Neural cell (in vitro differentiated cells): ENCODE measurements around the gene COBL. TPM values are rescaled to one million over a fixed set of nuclear protein-coding genes. Genes with fewer than 3 reads are reported as not detected.

ENCODE experiments used
- H2AFZ ChIP-seq: fragments of 200-600, 300-800 bp; sonication (generic), shearing (Covaris generic); 2 replicates; pipeline ENCODE4 v1.6.0; 2014; ENCODE audit warnings: low read depth, mild to moderate bottlenecking, antibody characterized with exemption, low read length, moderate library complexity
- H3F3A ChIP-seq: fragments of 200-600 bp; shearing (Covaris generic); 2 replicates; pipeline ENCODE4 v1.6.1; 2016; ENCODE audit warnings: mild to moderate bottlenecking, moderate library complexity, mixed read lengths, antibody characterized with exemption, low read length; ENCODE audit not compliant: insufficient read depth, poor library complexity, severe bottlenecking
- H3K27ac ChIP-seq: fragments of 200-600, 300-800 bp; sonication (generic), shearing (Covaris generic); 2 replicates; pipeline ENCODE4 v1.5.1; 2014; ENCODE audit warnings: mild to moderate bottlenecking, low read length, moderate library complexity
- H3K27me3 ChIP-seq: fragments of 300-800, 200-600 bp; sonication (generic), shearing (Covaris generic); 2 replicates; pipeline ENCODE4 v1.6.0; 2014; ENCODE audit warnings: mild to moderate bottlenecking, low read depth, low read length, moderate library complexity; ENCODE audit not compliant: insufficient read depth
- H3K36me3 ChIP-seq: fragments of 300-800, 200-600 bp; sonication (generic), shearing (Covaris generic); 2 replicates; pipeline ENCODE4 v1.5.1; 2014; ENCODE audit warnings: mild to moderate bottlenecking, antibody characterized with exemption, low read length, moderate library complexity; ENCODE audit not compliant: insufficient read depth
- H3K4me2 ChIP-seq: fragments of 300-800, 200-600 bp; sonication (generic), shearing (Covaris generic); 2 replicates; pipeline ENCODE4 v1.6.0; 2014; ENCODE audit warnings: mild to moderate bottlenecking, low read length
- H3K4me3 ChIP-seq: fragments of 300-800, 200-600 bp; sonication (generic), shearing (Covaris generic); 2 replicates; pipeline ENCODE4 v1.5.1; 2014; ENCODE audit warnings: mild to moderate bottlenecking, low read length, moderate library complexity
- H3K79me2 ChIP-seq: fragments of 200-600 bp; shearing (Covaris generic); replicated peaks from 2 replicates; pipeline ENCODE4 v1.6.0; 2014; ENCODE audit warnings: mild to moderate bottlenecking, low read length, moderate library complexity; ENCODE audit not compliant: insufficient read depth
- H3K9ac ChIP-seq: fragments of 300-800, 200-600 bp; sonication (generic), shearing (Covaris generic); 2 replicates; pipeline ENCODE4 v1.6.1; 2016; ENCODE audit warnings: mild to moderate bottlenecking, low read length, mixed read lengths
- H3K9me2 ChIP-seq: fragments of 200-600 bp; shearing (Covaris generic); 2 replicates; pipeline ENCODE4 v1.6.1; 2016; ENCODE audit warnings: mild to moderate bottlenecking, low read length, mixed read lengths; ENCODE audit not compliant: insufficient read depth
- H3K9me3 ChIP-seq: fragments of 200-600, 300-800 bp; sonication (generic), shearing (Covaris generic); 2 replicates; pipeline ENCODE4 v1.6.1; 2016; ENCODE audit warnings: mild to moderate bottlenecking, mixed run types, low read length, moderate library complexity, mixed read lengths
- H4K20me1 ChIP-seq: fragments of 200-600 bp; shearing (Covaris generic); 2 replicates; pipeline ENCODE4 v1.6.1; 2016; ENCODE audit warnings: mild to moderate bottlenecking, mixed run types; ENCODE audit not compliant: insufficient read depth
- CTCF ChIP-seq: fragments of 450-650 bp; IDR thresholded peaks from 2 replicates; pipeline ENCODE4 v1.5.1; 2014; ENCODE audit warnings: antibody characterized with exemption, mild to moderate bottlenecking, moderate library complexity; ENCODE audit not compliant: poor library complexity, severe bottlenecking
- EP300 ChIP-seq: fragments of 450-650 bp; conservative IDR thresholded peaks from 2 replicates; pipeline ENCODE4 v1.6.1; 2014; ENCODE audit warnings: antibody characterized with exemption, mild to moderate bottlenecking, moderate library complexity; ENCODE audit not compliant: poor library complexity, severe bottlenecking
- EZH2 ChIP-seq: fragments of 200-600, 300-800 bp; shearing (Covaris generic), sonication (generic); IDR thresholded peaks from 2 replicates; pipeline ENCODE4 v1.6.1; 2014; ENCODE audit warnings: antibody characterized with exemption, low read length, borderline replicate concordance, mild to moderate bottlenecking; ENCODE audit not compliant: insufficient read depth, poor library complexity, severe bottlenecking
- MXI1 ChIP-seq: fragments of 450-650 bp; conservative IDR thresholded peaks from 2 replicates; pipeline ENCODE4 v1.6.1; 2014; ENCODE audit warnings: antibody characterized with exemption, mild to moderate bottlenecking; ENCODE audit not compliant: poor library complexity, severe bottlenecking
- POLR2AphosphoS5 ChIP-seq: IDR thresholded peaks from 2 replicates; pipeline ENCODE4 v1.6.1; 2012
- RAD21 ChIP-seq: fragments of 450-650 bp; conservative IDR thresholded peaks from 2 replicates; pipeline ENCODE4 v1.6.1; 2014; ENCODE audit warnings: antibody characterized with exemption, mild to moderate bottlenecking, moderate library complexity
- REST ChIP-seq: IDR thresholded peaks from 2 replicates; pipeline ENCODE4 v1.6.1; 2012; ENCODE audit warnings: borderline replicate concordance
- SMC3 ChIP-seq: fragments of 450-650 bp; conservative IDR thresholded peaks from 2 replicates; pipeline ENCODE4 v1.6.1; 2014; ENCODE audit warnings: antibody characterized with exemption, mild to moderate bottlenecking, moderate library complexity; ENCODE audit not compliant: poor library complexity
- TAF1 ChIP-seq: IDR thresholded peaks from 2 replicates; pipeline ENCODE4 v1.6.1; 2012; ENCODE audit warnings: low read depth
- polyA plus RNA-seq: library from polyadenylated mRNA; depleted of rRNA; stranded (reverse); fragments of >200 nt; gene quantifications from 2 replicates; pipeline ENCODE4 v1.2.3, GENCODE V29; 2014

The COBL gene
- polyA plus RNA-seq, 1 donor from 2014 or later: 0.12 TPM

GRCh38 chr7:51124321-51124720 is 192.3 kb downstream of the COBL start:
- Histone ChIP-seq H3K9ac (no peak overlapping the region), H3K79me2 (no peaks in the 10 kb centered on the region), H3F3A (no peaks in the 10 kb centered on the region), H3K4me2 (no peak overlapping the region), H3K36me3 (no peaks in the 10 kb centered on the region), H2AFZ (no peak overlapping the region), H3K27ac (no peak overlapping the region), H3K9me2 (no peaks in the 10 kb centered on the region), H4K20me1 (no peaks in the 10 kb centered on the region), H3K4me3 (no peak overlapping the region), H3K9me3 (no peaks in the 10 kb centered on the region), H3K27me3 (no peaks in the 10 kb centered on the region)
- TF ChIP-seq TAF1 (no peak), SMC3 (no peak), RAD21 (no peak), EP300 (no peak), MXI1 (no peak), REST (no peak), CTCF (no peak), POLR2AphosphoS5 (no peak), EZH2 (no peak)

GRCh38 chr7:51123322-51124019 is 193.1 kb downstream of the COBL start:
- H3F3A ChIP-seq: no peaks in the 10 kb centered on the region
- no peak overlapping the region for H3K4me2 ChIP-seq
- no peaks in the 10 kb centered on the region for H3K9me2 ChIP-seq
- H3K9me3 ChIP-seq: no peaks in the 10 kb centered on the region
- H4K20me1 ChIP-seq: no peaks in the 10 kb centered on the region
- H3K9ac ChIP-seq: no peak overlapping the region
- TF ChIP-seq RAD21 (no peak), TAF1 (no peak), EP300 (no peak), MXI1 (no peak), SMC3 (no peak), CTCF (no peak), POLR2AphosphoS5 (no peak), REST (no peak), EZH2 (no peak)
- H3K4me3 ChIP-seq: no peak overlapping the region
- no peaks in the 10 kb centered on the region for H3K79me2 ChIP-seq
- no peak overlapping the region for H2AFZ ChIP-seq
- H3K36me3 ChIP-seq: no peaks in the 10 kb centered on the region
- no peaks in the 10 kb centered on the region for H3K27me3 ChIP-seq
- H3K27ac ChIP-seq: no peak overlapping the region
